22Rv1 (cell line): ENCODE data around the gene ASTN2.

Experiments used
- CTCF ChIP-seq: fragments of 450-650 bp; IDR thresholded peaks from 2 replicates; pipeline ENCODE4 v1.5.1; 2017; ENCODE audit warnings: mild to moderate bottlenecking
- ZFX ChIP-seq: fragments of 450-650 bp; IDR thresholded peaks from 2 replicates; pipeline ENCODE4 v1.6.1; 2017; ENCODE audit warnings: antibody characterized with exemption, borderline replicate concordance

GRCh38 chr9:117103438-117104110 is 311.3 kb downstream of the ASTN2 start:
- TF ChIP-seq CTCF, result no peak
- TF ChIP-seq ZFX, result no peak
